Heart left ventricle (tissue), 13 donors: Measurements from ENCODE around the gene TRIM27.

Experiments used
- POLR2A ChIP-seq, 2 donors: fragments of 450-650 bp; IDR thresholded peaks; one replicate each; pipeline ENCODE4 v1.6.1; 2017; ENCODE audit warnings: antibody characterized with exemption in 2 of 2, mild to moderate bottlenecking in 2 of 2, moderate library complexity in 2 of 2
- TF ChIP-seq, protein P1 (sequence below), 12 donors: fragments of 200-600 bp; sonication (generic) in 4 of 12; IDR thresholded peaks; one replicate each; pipeline versions ENCODE4 v1.5.0 to v1.8.0; 2018 to 2022; ENCODE audit warnings: antibody characterized with exemption in 12 of 12, mild to moderate bottlenecking in 5 of 12
- donor health status: ischemic (EF 13 %, LVEDD 7.1; RV severe dilation, severe dysfunction).
- donor health status: DM: no; HTN: yes; CAD: no.
- donor health status: DM: no; HTN: no; CAD: no.
- donor health status: ischemic (EF 25% LVEDD 6.9; RV normal size, moderate dysfunction).
- donor health status: ischemic (EF 25% LVEDD 5.7; RV mildly dilated, moderate dysfunction).
- donor health status: ischemic (EF 35%, LVEDD 5.7; RV mildly dilated, moderate dysfunction).
- donor health status: nonischemic (EF 11% LVEDD 7.7; RV severe dilation, severe dysfunction).
- donor health status: DM: yes; HTN: yes; CAD: no.
- donor health status: PGD.
- donor health status: ischemic (EF 29% LVEDD 5.4; RV normal size, mild dysfunction).
- donor health status: nonischemic (EF 23%, LVEDD 6.1; RV moderate dilation, normal function).

DNA sequence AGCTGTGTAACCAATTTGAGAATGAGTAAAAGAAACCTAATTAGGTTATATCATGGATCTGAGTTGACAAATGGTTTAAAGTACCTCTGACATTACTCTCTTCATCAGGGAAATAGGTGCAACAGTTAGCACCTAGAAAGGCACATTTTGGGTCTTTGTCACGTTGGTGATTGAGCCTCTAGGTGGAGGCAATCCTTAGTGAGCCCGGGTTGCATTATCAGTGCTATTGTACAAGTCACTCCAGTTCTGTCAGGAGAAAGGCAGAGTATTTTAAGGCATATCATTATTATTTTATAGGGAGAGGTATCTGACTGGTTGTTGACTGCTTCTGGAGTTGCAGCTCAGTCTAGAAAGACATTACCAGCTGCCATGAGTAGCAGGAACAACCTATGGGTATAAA is 54.9 kb downstream of the TRIM27 start:
- TF ChIP-seq, protein P1, sequence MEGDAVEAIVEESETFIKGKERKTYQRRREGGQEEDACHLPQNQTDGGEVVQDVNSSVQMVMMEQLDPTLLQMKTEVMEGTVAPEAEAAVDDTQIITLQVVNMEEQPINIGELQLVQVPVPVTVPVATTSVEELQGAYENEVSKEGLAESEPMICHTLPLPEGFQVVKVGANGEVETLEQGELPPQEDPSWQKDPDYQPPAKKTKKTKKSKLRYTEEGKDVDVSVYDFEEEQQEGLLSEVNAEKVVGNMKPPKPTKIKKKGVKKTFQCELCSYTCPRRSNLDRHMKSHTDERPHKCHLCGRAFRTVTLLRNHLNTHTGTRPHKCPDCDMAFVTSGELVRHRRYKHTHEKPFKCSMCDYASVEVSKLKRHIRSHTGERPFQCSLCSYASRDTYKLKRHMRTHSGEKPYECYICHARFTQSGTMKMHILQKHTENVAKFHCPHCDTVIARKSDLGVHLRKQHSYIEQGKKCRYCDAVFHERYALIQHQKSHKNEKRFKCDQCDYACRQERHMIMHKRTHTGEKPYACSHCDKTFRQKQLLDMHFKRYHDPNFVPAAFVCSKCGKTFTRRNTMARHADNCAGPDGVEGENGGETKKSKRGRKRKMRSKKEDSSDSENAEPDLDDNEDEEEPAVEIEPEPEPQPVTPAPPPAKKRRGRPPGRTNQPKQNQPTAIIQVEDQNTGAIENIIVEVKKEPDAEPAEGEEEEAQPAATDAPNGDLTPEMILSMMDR (IDR thresholded peaks at IDR 0.05), result no peak
- no peak for TF ChIP-seq POLR2A (IDR thresholded peaks at IDR 0.05)
